Neural progenitor cell (in vitro differentiated cells): Measurements from ENCODE around the gene RADIL.

Experiments used
- CTCF ChIP-seq: fragments of 200-600 bp; sonication (generic); IDR thresholded peaks from 2 replicates; pipeline ENCODE4 v1.5.1; 2017; ENCODE audit warnings: antibody characterized with exemption, mild to moderate bottlenecking
- EZH2 ChIP-seq: fragments of 200-600 bp; sonication (generic); IDR thresholded peaks from 2 replicates; pipeline ENCODE4 v1.6.1; 2017; ENCODE audit warnings: antibody characterized with exemption, mild to moderate bottlenecking, moderate library complexity

DNA sequence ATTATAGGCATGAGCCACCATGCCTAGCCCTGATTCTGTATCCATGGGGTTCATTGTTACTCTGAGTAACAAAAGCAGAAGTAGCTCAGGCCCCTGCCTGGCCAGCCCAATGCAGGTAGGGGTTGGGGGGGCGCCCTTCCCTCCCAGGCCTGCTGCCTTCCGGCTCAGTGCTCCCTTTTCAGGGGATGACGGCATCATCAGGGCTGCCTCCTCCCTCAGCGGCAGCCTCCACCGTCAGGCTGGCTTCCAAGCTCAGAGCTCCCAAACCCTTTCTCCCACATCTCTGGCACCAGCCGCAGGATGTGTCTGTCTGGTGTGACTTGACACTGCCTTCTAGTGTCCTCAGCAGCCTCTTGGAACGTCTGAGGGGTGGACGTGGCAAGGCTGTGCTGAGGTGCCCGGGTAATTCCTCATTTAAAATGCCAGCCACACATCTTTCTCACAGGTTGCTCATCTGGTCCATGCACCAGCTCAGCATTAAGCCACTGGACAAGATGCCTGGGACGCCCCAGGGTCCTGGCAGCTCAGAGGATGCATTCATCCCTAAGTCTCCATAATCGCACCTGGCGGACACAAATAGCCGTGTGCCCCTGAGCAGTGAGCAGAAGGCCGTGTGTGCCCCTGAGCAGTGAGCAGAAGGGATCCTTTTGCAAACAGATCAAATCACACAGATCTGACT lies 59.9 kb downstream of the RADIL start:
- TF ChIP-seq CTCF (no peak), EZH2 (no peak)
